Medulla oblongata (tissue), 1 donor: ENCODE results near the gene JAK3.
"Not testable (repeated sequence)": the region's sequence is repeated elsewhere in the genome, so short reads cannot be mapped to it uniquely, and the experiment has no call there.

Experiments
- DNase-seq: peaks from one replicate; pipeline ENCODE4 v3.0.0-alpha.2; 2015; ENCODE audit errors: extremely low spot score

The JAK3 gene

DNA sequence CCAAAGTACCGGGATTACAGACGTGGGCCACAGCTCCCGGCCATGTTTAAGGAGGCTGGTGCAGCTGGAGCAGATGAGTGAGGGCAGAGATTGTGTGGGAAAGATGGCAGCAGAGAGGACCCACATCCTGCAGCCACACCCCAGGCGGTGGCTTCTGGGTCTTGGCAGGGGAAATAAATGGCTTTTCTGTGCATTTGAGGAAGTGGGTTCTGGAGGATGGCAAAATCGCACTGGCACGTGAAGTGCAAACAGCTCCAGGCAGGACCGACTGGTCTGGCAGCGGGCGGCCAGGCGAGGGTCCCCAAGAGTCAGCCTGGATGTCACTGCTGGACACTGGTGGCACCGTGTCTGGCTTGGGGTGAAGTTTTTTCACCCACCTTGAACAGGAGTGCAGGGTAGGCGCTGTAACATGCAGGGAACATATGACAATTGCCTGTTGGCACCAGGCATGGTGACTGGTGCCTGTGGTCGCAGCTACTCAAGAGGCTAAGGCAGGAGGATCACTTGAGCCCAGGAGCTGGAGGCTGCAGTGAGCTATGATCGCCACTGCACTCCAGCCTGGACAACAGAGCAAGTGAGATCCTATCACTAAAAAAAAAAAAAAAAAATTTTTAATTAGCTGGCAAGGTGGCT is 44.4 kb downstream of the JAK3 start:
- DNase-seq = no peak

DNA sequence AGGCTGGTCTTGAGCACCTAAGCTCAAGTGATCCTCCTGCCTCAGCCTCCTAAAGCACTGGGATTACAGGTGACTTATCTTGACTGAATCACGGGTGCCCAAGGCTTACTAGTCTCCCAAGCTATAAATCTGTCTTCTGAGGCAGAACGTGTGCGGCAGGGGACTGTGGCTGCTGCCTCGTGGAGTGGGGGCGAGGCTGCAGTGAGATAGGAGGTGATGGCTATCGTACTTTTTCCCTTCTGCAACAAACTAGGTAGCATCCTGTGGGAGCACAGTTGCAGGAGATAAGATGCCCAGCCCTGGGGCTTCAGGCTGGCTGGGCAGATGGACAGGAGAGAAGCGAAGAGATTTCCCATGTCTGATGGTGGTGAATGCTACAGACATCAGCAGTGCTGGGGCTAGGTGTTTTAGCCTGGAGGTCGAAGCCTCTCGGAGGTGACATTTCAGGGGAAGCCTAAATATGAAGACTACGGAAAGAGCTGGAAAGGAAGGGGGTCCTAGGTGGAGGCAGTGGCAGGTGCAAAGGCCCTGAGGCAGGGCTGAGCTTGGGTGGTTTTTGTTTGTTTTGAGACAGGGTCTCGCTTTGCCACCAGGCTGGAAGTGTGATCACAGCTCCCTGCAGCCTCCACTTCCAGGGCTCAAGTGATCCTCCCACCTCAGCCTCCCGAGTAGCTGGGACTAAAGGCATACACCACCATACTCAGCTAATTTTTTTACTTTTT is 45.5 kb downstream of the JAK3 start:
- DNase-seq = no peak

DNA sequence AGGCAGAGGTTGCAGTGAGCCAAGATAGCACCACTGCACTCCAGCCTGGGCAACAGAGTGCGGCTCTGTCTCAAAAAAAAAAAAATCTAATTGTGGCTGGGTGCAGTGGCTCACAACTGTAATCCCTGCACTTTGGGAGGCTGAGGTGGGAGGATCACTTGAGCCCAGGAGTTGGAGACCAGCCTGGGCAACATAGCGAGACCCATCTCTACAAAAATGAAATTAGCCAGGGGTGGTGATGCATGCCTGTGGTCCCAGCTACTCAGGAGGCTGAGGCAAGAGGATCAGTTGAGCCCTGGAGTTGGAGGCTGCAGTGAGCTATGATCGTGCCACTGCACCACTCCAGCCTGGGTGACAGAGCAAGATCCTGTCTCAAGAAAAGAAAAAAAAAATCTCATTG is 49.2 kb downstream of the JAK3 start:
- not testable (repeated sequence) for DNase-seq

DNA sequence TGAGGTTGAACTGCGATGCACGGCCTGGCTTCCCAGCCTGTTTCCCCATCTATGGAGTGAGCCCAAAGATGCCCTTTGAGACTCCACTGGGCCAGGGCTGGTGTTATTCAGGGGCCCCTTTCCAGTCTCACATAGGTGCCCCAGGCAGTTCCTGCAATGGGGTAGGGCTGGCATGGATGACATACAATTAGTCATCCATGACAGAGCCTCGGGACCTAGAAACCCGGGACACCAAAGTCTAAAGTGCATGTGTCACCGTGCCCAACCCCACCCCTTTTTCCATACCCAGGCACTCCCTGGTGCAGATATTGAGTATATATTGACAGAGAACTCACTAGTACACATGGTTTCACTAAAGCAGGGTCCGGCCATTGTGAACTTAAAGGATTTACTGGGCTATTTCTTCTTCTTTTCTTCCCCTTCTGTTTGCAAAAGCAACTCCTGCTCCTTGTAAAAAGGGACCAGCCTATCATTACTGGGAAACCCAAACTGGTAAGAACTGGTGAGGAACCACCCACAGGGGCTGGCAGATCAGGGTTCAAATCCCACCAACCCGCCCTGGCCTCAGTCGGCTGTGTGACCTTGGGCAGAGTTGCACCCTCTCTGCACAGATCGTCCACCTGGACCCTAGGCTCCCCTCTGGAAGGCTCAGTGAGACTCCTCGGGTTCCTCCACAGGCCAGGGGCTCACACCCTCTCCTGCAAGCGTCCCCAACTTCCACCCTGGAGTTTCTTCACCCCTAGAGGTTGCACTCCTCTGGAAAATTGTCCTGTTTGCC is 50.2 kb downstream of the JAK3 start:
- DNase-seq = no peak

DNA sequence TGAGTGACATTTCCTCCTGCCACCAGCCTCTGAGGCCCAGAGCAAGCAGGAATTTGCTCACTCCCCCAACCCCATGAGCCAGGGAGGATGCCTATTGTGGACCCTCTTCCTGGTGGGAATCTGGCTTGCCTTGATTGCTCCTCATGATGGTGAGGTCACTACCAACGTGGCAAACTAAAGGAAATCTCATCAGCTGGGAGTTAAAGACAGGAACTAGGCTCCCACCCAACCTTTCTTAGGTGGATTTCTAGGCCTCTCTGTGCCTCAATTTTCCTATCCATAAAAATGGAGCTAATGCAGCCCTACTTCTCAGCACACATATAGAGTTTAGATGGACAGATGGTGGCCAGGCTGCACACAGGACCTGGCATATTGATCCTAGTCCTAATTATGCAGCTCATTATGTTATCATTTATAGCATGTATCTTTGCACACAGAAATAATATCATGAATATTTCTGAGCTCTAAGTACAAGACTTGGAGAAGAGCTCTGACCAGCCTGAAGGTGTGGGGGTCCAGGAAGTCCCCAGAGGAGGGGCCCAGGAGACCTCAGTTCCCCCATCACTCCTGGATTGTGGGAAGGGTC is 50.9 kb downstream of the JAK3 start:
- DNase-seq = no peak

DNA sequence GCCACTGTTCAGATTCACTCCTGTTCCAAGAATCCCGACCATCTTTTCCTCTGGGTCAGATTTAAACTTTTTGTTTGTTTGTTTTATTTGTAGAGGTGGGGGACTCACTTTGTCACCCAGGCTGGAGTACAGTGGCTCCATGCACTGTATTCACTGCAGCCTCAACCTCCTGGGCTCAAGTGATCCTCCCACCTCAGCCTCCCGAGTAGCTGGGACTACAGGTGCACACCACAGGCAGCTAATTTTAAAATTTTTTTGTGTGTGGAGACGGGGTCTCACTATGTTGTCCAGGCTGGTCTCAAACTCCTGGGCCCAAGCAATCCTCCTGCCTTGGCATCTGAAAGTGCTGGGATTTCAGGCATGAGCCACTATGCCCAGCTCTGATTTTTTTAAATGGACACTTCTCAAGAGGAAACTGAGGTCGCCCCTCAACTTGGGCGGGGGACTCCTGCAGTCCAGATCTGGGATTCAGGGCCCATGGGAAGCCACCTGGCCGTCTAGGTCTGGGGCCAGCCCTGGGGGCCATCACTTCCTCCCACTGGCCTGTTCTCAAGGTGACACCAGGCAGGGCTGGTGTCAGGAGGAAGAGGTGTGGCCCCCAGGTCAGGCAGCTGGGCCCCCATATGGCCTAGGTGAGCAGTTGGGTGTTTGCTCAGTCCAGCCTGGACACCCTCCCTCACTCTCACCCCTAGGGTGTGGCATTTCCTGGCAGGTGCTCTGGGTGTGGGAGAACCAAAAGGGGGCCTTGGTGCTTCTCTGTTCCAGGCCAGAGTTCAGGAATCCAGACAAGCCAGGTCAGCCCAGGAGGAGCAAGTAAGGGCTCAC is 51.6 kb downstream of the JAK3 start:
- DNase-seq = no peak

DNA sequence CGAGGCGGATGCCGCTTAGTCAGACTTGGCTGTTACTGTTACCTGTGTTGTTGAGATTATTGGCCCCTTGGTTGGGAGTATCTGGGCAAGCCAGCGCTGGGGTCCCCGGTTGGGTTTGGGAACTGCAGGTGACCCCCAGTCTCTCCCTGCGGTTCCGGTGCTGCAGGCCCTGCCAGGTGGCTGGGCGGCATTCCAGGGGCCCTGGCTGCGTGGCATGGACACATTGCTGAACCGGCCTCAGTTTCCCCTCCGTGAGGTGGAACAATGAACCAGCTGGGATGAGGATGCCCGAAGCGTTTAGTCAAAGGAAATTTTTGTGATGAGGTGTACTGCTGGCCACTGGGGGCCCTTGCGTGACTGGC is 52.3 kb downstream of the JAK3 start:
- no peak for DNase-seq

DNA sequence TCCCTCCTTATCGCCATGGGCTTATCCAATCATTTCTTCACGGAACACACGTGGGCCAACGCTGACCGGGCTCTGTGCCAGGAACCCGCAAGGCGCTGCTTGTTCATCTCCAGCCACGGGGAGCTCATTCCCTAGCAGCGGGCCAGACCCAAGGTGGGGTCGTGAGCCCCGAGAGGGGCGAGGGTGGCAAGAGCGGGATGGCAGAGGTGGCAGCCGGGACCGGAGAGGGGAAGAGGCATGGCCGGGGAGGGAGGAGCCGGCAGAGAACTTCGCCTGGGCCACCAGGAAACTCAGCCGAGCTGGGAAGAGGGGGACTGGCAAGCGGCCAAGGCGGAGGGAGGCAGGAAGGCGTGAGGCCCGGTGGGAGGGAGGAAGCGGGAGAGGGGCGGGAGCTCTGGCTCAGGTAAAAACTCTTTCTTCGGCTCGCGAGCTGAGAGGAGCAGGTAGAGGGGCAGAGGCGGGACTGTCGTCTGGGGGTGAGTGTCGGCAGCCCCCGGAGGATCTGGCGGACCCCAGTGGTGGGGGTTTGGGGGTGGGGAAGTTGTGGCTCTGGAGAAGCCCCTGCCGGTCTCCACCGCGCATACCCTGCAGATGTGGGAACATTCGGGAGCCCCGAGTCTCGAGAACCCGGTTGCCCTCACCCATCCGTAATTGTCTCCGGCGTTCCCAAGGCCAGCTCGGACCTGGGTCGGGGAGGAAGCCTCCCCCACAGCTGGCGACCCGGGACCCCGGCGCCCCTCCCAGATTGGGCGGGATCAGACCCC is 52.9 kb downstream of the JAK3 start, which contains the start of gene B3GNT3:
B3GNT3 (plus strand) TSS at position 408 of the 764 bp plus-strand sequence. CDS start 12,670 bp downstream, outside the sequence.
- DNase-seq = no peak

DNA sequence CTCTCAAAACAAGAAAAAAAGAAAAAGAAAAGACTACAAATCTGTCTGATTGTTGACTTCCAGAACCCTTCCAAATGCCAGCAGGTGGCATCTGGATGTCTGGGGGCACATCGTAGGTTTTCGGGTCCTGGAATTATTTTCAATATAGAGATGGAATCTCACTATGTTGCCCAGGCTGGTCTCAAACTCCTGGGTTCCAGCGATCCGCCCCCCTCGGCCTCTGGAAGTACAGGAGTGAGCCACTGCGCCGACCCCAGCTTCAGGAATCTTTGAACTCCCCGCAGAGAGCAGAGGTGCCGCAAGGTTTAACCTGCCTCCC is 53.4 kb downstream of the JAK3 start:
- DNase-seq = no peak

DNA sequence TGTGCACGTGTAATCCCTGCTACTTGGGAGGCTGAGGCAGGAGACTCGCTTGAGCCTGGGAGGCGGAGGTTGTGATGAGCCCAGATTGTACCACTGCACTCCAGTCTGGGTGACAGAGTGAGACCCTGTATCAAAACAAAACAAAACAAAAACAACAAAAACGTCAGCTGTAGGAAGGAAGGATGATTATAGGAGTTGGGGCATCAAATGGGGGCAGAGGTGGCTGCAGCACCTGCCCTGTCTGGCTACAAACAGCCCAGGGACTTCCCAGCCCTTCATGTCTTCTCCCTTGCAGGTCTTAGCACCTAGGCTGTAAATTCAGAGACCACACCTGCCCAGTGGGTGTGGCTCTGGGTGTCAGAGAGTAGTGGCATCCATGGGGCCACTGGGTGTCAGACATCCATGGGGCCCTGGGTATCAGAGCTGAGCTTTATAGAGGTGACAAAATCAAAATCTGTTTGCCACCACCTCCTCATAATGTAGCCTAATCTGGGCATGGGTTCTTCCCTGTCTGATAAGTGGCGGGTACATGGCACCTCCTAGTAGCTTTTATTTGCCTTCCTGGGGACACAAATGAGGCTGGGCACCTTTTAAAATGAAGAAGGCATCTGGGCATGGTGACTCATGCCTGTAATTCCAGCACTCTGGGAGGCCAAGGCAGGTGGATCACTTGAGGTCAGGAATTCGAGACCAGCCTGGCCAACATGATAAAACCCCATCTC is 57.6 kb downstream of the JAK3 start:
- no peak for DNase-seq

DNA sequence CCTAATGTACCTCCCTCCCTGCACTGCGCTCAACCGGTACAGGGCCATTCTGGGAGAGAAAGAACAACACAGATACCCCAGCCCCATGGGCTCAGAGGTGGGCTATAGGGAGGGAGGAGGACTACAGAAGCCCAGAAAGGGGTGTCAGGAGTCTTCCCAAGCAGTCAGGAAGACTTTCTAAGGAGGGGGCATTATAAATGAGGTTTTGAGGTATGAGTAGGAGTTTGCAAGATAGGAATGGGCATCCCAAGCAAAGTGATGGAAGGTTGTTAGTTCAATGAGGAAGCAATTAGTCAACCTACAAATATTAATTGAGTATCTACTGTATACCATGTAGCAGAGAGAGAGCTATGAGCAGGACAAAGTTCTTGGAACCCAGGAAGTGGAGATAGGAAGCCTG is 59.1 kb downstream of the JAK3 start:
- DNase-seq = no peak

DNA sequence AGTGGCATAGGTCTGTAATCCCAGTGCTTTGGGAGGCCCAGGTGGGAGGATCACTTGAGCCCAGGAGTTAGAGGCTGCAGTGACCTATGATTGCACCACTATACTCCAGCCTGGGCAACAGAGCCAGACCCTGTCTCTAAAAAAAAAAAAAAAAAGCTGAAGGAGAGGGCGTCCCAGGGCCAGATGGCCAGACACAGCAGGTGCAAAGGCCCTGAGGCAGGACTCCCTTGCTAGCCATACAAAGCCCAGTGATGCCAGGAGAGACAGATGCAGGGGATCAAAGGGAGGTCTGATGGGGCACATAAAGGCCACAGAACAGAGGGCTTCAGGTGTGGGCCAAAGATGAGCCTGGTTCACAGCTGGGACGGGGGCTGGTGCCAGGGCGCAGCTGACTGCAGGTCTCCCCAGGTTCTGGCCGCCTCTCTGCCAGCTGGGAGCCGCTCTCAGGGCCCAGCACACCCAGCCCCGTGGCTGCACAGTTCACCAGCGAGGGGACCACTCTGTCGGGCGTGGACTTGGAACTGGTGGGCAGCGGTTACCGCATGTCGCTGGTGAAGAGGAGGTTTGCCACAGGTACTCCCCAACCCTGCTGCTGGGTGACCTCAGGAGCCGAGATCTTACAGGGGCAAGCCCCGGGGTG is 60.4 kb downstream of the JAK3 start:
- DNase-seq = no peak

DNA sequence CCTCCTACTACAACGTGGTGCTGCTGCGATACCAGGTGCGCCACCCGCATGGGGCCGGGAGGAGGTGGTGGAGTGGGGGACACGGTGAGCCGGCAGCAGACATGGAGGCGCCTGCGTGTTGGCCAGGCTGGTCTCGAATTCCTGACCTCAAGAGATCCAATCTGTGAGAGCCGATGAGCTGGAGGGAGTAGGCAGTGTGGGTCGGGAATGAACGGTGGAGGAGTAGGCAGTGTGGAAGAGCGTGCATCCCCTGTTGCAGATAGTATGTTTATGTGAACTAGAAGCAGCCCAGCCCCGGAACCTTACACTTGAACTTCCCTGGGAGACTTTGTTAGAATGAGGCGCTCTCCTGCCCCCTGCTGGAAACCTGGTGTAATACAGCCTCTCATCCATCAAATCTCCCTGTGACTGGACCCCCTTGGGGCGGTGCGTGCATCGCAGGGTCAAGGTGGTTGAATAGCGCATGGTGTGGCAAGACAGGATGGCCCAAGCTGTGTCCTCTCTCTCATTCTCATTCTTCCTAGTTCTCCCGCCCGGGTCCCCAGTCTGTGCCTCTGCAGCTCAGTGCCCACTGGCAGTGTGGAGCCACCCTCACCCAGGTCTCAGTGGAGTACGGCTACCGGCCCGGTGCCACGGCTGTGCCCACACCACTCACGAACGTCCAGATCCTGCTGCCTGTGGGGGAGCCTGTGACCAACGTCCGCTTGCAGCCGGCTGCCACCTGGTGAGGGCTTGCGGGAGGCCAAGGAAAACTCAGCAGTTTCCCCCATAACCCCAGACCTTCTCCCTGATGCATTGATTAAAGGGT is 63.4 kb downstream of the JAK3 start:
- DNase-seq = peak; percentile 76

DNA sequence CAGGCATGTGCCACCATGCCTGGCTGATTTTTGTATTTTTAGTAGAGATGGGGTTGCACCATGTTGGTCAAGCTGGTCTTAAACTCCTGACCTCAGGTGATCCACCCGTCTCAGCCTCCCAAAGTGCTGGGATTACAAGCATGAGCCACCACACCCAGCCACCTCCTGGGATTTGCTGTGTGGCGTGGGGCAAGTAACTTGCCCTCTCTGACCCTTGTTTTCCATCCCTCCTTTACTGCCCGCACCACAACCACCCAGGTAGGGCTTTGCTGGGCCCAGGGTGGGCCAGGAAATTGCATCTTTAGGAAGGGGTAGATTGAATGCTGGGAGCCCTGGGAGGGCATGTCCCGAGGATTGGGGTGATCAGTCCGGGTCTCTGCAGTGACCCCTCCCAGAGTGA is 64.1 kb downstream of the JAK3 start:
- not testable (repeated sequence) for DNase-seq

DNA sequence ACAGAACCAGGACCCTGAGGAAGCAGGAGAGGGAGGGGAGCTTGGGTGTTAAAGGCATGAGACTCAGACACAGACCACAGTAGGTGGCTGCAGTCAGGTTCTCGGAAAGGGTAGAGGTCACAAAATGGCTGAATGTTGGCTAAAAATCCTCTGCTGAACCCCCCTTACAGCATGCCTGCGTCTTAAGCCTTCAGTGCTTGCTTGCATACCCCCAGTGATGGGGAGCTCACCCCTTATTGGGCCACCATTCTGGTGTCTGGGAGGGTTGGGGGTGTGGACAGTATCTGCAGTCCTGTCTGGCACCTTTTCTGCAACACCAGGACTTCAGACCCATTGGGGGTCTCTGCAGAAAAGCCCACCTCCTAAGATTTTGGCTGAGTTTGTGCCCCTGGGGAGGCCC is 67.0 kb downstream of the JAK3 start:
- no peak for DNase-seq

DNA sequence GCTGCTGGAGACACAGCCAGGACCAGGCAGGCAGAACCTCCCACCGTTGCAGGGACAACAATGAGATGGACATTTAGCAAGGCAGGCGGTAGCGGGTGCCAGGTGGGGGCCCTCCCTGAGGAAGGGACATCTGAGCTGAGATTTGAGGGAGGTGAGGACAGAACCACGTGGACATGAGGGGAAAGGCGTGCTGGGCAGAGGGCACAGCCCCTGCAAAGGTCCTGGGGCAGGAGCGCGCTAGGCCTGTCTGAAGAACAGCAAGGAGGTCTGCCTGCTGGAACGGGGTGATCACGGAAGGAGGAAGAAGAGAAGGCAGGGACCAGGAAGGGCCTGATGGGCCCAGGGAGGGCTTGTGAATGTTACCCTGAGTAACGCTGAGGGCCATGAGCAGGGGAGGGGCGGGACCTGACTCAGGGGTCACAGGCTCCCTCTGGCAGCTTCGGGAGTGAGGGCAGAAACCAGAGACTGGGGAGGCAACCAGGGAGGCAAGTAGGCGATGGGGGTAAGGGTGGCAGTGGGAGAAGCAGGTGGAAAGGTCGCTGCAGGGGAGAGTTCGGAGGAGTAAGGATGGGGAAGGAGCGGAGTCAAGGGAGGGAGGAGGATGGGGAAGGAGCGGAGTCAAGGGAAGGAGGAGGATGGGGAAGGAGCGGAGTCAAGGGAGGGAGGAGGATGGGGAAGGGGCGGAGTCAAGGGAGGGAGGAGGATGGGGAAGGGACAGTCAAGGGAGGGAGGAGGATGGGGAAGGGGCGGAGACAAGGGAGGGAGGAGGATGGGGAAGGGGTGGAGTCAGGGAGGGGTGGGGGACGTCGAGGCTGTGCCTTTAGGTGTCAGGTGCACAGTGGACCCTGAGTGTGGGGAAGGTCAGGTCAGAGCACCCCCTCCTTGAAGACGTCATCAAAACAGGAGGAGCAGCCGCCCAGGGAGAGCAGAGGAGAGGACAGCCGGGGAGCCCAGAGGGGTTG is 68.5 kb downstream of the JAK3 start:
- DNase-seq = peak; percentile 72

DNA sequence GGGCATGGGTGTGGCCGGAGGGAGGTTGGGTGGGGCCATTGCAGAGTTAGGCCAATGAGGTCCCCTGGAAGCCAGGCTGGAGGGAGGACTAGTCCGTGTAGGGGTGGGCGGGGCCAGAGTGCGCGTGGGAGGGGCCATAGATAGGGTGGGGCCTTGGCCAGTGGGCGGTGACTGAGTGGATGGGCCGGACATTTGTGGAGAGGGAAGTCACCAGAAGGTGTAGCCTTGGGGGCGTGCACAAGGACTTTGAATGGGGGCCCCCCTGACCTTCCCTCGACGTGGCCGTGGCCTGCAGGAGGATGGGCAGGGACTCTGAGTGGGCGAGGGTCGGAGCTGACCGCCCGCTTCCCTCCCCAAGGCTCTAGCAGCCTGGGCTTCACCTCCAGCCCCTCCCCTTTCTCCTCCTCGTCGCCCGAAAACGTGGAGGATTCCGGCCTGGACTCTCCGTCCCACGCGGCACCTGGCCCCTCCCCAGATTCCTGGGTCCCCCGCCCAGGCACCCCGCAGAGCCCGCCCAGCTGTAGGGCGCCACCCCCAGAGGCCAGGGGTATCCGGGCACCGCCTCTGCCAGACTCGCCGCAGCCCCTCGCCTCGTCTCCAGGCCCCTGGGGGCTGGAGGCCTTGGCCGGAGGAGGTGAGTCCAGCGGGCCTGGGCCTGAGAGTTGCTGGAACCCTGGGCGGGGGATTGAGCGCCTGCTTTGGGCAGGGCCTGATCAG is 69.4 kb downstream of the JAK3 start:
- no peak for DNase-seq
